OCI-LY1 (cell line): ENCODE results near the gene UST.

ENCODE experiments used
- H2AFZ ChIP-seq: fragments of 200-600 bp; sonication (generic), shearing (Covaris generic); 2 replicates; pipeline ENCODE4 v1.6.0; 2014; ENCODE audit warnings: antibody characterized with exemption, mild to moderate bottlenecking, low read length
- H3F3A ChIP-seq: fragments of 200-600 bp; sonication (generic), shearing (Covaris generic); 2 replicates; pipeline ENCODE4 v1.6.0; 2014; ENCODE audit warnings: mild to moderate bottlenecking, antibody characterized with exemption, low read length, moderate library complexity; ENCODE audit not compliant: insufficient read depth
- H3K27ac ChIP-seq: fragments of 200-600 bp; sonication (generic); 2 replicates; pipeline ENCODE4 v1.5.1; 2014; ENCODE audit warnings: low read length, mixed run types, mild to moderate bottlenecking, low read depth; ENCODE audit not compliant: poor library complexity, severe bottlenecking
- H3K27me3 ChIP-seq: fragments of 200-600 bp; sonication (generic); 2 replicates; pipeline ENCODE4 v1.6.0; 2014; ENCODE audit warnings: antibody characterized with exemption, mild to moderate bottlenecking, low read length, moderate library complexity; ENCODE audit not compliant: insufficient read depth
- H3K36me3 ChIP-seq: fragments of 200-600 bp; sonication (generic); 2 replicates; pipeline ENCODE4 v1.6.1; 2014; ENCODE audit warnings: mild to moderate bottlenecking, antibody characterized with exemption, low read length, moderate library complexity, mixed read lengths; ENCODE audit not compliant: insufficient read depth
- H3K4me1 ChIP-seq: fragments of 200-600 bp; sonication (generic); 2 replicates; pipeline ENCODE4 v1.5.1; 2014; ENCODE audit warnings: mild to moderate bottlenecking, low read length, moderate library complexity; ENCODE audit not compliant: insufficient read depth, severe bottlenecking
- H3K4me2 ChIP-seq: fragments of 200-600 bp; sonication (generic), shearing (Covaris generic); 2 replicates; pipeline ENCODE4 v1.6.1; 2014; ENCODE audit warnings: low read length
- H3K4me3 ChIP-seq: fragments of 200-600 bp; sonication (generic); 2 replicates; pipeline ENCODE4 v1.5.1; 2014; ENCODE audit warnings: low read length, low read depth, mild to moderate bottlenecking, mixed read lengths; ENCODE audit not compliant: poor library complexity, severe bottlenecking
- H3K79me2 ChIP-seq: fragments of 200-600 bp; shearing (Covaris generic); 2 replicates; pipeline ENCODE4 v1.6.1; 2016; ENCODE audit warnings: mixed run types, low read length, mixed read lengths; ENCODE audit not compliant: insufficient read depth
- H3K9ac ChIP-seq: fragments of 200-600 bp; sonication (generic), shearing (Covaris generic); 2 replicates; pipeline ENCODE4 v1.6.1; 2014; ENCODE audit warnings: mild to moderate bottlenecking, low read length, mixed read lengths
- H3K9me2 ChIP-seq: fragments of 200-600 bp; sonication (generic), shearing (Covaris generic); 2 replicates; pipeline ENCODE4 v1.6.1; 2014; ENCODE audit warnings: low read depth, mild to moderate bottlenecking, low read length, mixed read lengths
- H3K9me3 ChIP-seq: fragments of 200-600 bp; shearing (Covaris generic); 2 replicates; pipeline ENCODE4 v1.6.1; 2014; ENCODE audit warnings: low read length, mixed read lengths
- H4K20me1 ChIP-seq: fragments of 200-600 bp; sonication (generic), shearing (Covaris generic); 2 replicates; pipeline ENCODE4 v1.6.0; 2016; ENCODE audit warnings: mild to moderate bottlenecking, low read length; ENCODE audit not compliant: insufficient read depth
- CTCF ChIP-seq: fragments of 200-600 bp; sonication (generic), shearing (Covaris generic); IDR thresholded peaks from 2 replicates; pipeline ENCODE4 v1.5.1; 2017; ENCODE audit warnings: mild to moderate bottlenecking, antibody characterized with exemption, low read length, moderate library complexity, mixed read lengths
- EZH2 ChIP-seq: fragments of 200-600 bp; sonication (generic), shearing (Covaris generic); IDR thresholded peaks from 2 replicates; pipeline ENCODE4 v1.8.0; 2017; ENCODE audit warnings: borderline replicate concordance, mixed run types, mild to moderate bottlenecking, antibody characterized with exemption, low read length, moderate library complexity, mixed read lengths

UST gene

DNA sequence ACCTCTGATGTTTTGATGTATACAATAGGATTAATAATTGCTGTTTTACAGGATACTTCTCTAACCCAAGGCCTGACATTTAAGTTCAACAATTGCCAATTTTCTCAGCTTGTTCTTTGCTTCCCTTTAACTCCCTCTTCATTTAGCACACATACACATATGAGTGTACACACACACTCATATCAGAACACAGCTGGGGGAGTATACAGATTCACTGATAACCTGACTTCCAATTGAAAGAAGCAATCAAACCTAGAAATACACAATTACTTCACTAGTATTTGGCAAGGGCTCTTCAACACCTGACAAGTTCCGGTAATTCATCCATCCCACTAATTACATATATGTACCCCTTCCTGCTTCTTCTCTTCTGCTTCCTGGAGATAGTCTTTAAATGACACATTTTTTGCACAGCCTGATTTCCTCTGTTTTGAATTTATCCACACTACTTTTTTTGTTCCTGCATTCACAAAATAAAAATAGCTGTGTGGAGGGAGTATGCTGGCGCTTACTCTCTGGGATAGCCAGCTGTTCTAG lies 11.2 kb downstream of the UST start:
- H3K9me3 ChIP-seq: no peaks in the 10 kb centered on the region
- H2AFZ ChIP-seq: no peak overlapping the region
- H3K4me2 ChIP-seq: no peak overlapping the region
- H3K27ac ChIP-seq: no peak overlapping the region
- H3K4me1 ChIP-seq: no peaks in the 10 kb centered on the region
- H3K9ac ChIP-seq: no peak overlapping the region
- no peaks in the 10 kb centered on the region for H3K9me2 ChIP-seq
- H4K20me1 ChIP-seq: no peaks in the 10 kb centered on the region
- no peak for TF ChIP-seq CTCF
- no peak for TF ChIP-seq EZH2
- no peaks in the 10 kb centered on the region for H3K79me2 ChIP-seq
- H3K36me3 ChIP-seq: no peaks in the 10 kb centered on the region
- no peaks in the 10 kb centered on the region for H3F3A ChIP-seq
- H3K27me3 ChIP-seq: peaks cover 7% of the 10 kb centered on the region; the same call in 1 of the 2 replicates
- H3K4me3 ChIP-seq: no peak overlapping the region

GRCh38 chr6:148758492-148758891 lies 11.7 kb downstream of the UST start:
- Histone ChIP-seq H4K20me1 (no peaks in the 10 kb centered on the region), H3K36me3 (no peaks in the 10 kb centered on the region), H3K4me3 (no peak overlapping the region), H3K9me3 (no peaks in the 10 kb centered on the region), H2AFZ (no peak overlapping the region), H3K79me2 (no peaks in the 10 kb centered on the region), H3K27me3 (peaks cover 7% of the 10 kb centered on the region; the same call in 1 of the 2 replicates), H3F3A (no peaks in the 10 kb centered on the region), H3K4me1 (no peaks in the 10 kb centered on the region), H3K4me2 (no peak overlapping the region), H3K27ac (no peak overlapping the region), H3K9ac (no peak overlapping the region), H3K9me2 (no peaks in the 10 kb centered on the region)
- TF ChIP-seq CTCF (no peak), EZH2 (no peak)

- H3K27ac ChIP-seq: no peak overlapping the region
- H2AFZ ChIP-seq: no peak overlapping the region
- H3K9me2 ChIP-seq: no peaks in the 10 kb centered on the region
- TF ChIP-seq CTCF (no peak), EZH2 (no peak)
- no peak overlapping the region for H3K4me2 ChIP-seq
- no peaks in the 10 kb centered on the region for H3F3A ChIP-seq
- H3K36me3 ChIP-seq: no peaks in the 10 kb centered on the region
- H4K20me1 ChIP-seq: no peaks in the 10 kb centered on the region
- no peaks in the 10 kb centered on the region for H3K79me2 ChIP-seq
- H3K27me3 ChIP-seq: peaks cover 7% of the 10 kb centered on the region; the same call in 1 of the 2 replicates
- H3K4me1 ChIP-seq: no peaks in the 10 kb centered on the region
- no peak overlapping the region for H3K9ac ChIP-seq
- H3K9me3 ChIP-seq: no peaks in the 10 kb centered on the region
- no peak overlapping the region for H3K4me3 ChIP-seq
Measured at GRCh38 chr6:148760258-148760534, 13.4 kb downstream of the UST start.
